Osteocyte (in vitro differentiated cells): ENCODE measurements around the gene L3MBTL2. TPM values are rescaled to one million over a fixed set of nuclear protein-coding genes. Genes with fewer than 3 reads are reported as not detected.

Source experiments
- DNase-seq: peaks from one replicate; pipeline ENCODE4 v3.0.0; 2021; ENCODE audit warnings: mixed read lengths; ENCODE audit not compliant: unreplicated experiment; ENCODE audit errors: extremely low spot score
- H3K27ac Mint-ChIP-seq: one replicate; pipeline ENCODE4 v1.8.0; 2021; ENCODE audit warnings: mild to moderate bottlenecking, mixed read lengths; ENCODE audit not compliant: unreplicated experiment
- H3K27me3 Mint-ChIP-seq: one replicate; pipeline ENCODE4 v1.8.0; 2021; ENCODE audit warnings: mixed read lengths; ENCODE audit not compliant: unreplicated experiment
- H3K36me3 Mint-ChIP-seq: one replicate; pipeline ENCODE4 v1.8.0; 2021; ENCODE audit warnings: mixed read lengths; ENCODE audit not compliant: unreplicated experiment
- H3K4me1 Mint-ChIP-seq: one replicate; pipeline ENCODE4 v1.8.0; 2021; ENCODE audit warnings: mixed read lengths; ENCODE audit not compliant: unreplicated experiment
- H3K4me3 Mint-ChIP-seq: one replicate; pipeline ENCODE4 v1.8.0; 2021; ENCODE audit warnings: mild to moderate bottlenecking, moderate library complexity, mixed read lengths; ENCODE audit not compliant: unreplicated experiment
- H3K9me3 Mint-ChIP-seq: one replicate; pipeline ENCODE4 v1.8.0; 2021; ENCODE audit warnings: mixed read lengths; ENCODE audit not compliant: unreplicated experiment
- CTCF ChIP-seq: fragments of 200-600 bp; sonication (generic); IDR thresholded peaks from 2 replicates; pipeline ENCODE4 v1.5.0; 2021; ENCODE audit warnings: antibody characterized with exemption, mild to moderate bottlenecking, moderate library complexity
- total RNA-seq: library from RNA; stranded (reverse); gene quantifications from 2 replicates; pipeline ENCODE4 v1.2.1, GENCODE V29; 2021

L3MBTL2 gene
- total RNA-seq, 1 donor from 2014 or later, result 25.9 TPM

GRCh38 chr22:41229730-41230400, 24.8 kb downstream of the L3MBTL2 start:
- TF ChIP-seq CTCF, result no peak
- H3K36me3 Mint-ChIP-seq, result peaks cover 11% of the 10 kb centered on the region
- H3K9me3 Mint-ChIP-seq, result no peaks in the 10 kb centered on the region
- H3K4me3 Mint-ChIP-seq, result no peak overlapping the region
- H3K27ac Mint-ChIP-seq, result no peak overlapping the region
- no peaks in the 10 kb centered on the region for H3K27me3 Mint-ChIP-seq
- H3K4me1 Mint-ChIP-seq, result no peaks in the 10 kb centered on the region
- no peak for DNase-seq

GRCh38 chr22:41230401-41230785, 25.3 kb downstream of the L3MBTL2 start:
- no peaks in the 10 kb centered on the region for H3K27me3 Mint-ChIP-seq
- no peak overlapping the region for H3K4me3 Mint-ChIP-seq
- H3K36me3 Mint-ChIP-seq, result peaks cover 10% of the 10 kb centered on the region
- no peak overlapping the region for H3K27ac Mint-ChIP-seq
- H3K9me3 Mint-ChIP-seq, result no peaks in the 10 kb centered on the region
- no peak for TF ChIP-seq CTCF
- H3K4me1 Mint-ChIP-seq, result no peaks in the 10 kb centered on the region
- no peak for DNase-seq

GRCh38 chr22:41231369-41231768, 26.3 kb downstream of the L3MBTL2 start:
- H3K4me3 Mint-ChIP-seq, result no peak overlapping the region
- H3K4me1 Mint-ChIP-seq, result no peaks in the 10 kb centered on the region
- H3K9me3 Mint-ChIP-seq, result no peaks in the 10 kb centered on the region
- TF ChIP-seq CTCF, result no peak
- H3K27me3 Mint-ChIP-seq, result no peaks in the 10 kb centered on the region
- H3K36me3 Mint-ChIP-seq, result peaks cover 10% of the 10 kb centered on the region
- no peak for DNase-seq
- no peak overlapping the region for H3K27ac Mint-ChIP-seq

- H3K9me3 Mint-ChIP-seq, result no peaks in the 10 kb centered on the region
- no peaks in the 10 kb centered on the region for H3K27me3 Mint-ChIP-seq
- TF ChIP-seq CTCF, result no peak
- no peak overlapping the region for H3K27ac Mint-ChIP-seq
- peaks cover 3% of the 10 kb centered on the region for H3K4me1 Mint-ChIP-seq
- DNase-seq, result no peak
- no peak overlapping the region for H3K4me3 Mint-ChIP-seq
- peaks cover 4% of the 10 kb centered on the region for H3K36me3 Mint-ChIP-seq
Observed at GRCh38 chr22:41234815-41235695, 29.9 kb downstream of the L3MBTL2 start.

GRCh38 chr22:41237036-41237706, 32.1 kb downstream of the L3MBTL2 start:
- H3K4me1 Mint-ChIP-seq, result peaks cover 4% of the 10 kb centered on the region
- no peak for DNase-seq
- no peaks in the 10 kb centered on the region for H3K27me3 Mint-ChIP-seq
- H3K27ac Mint-ChIP-seq, result no peak overlapping the region
- H3K9me3 Mint-ChIP-seq, result no peaks in the 10 kb centered on the region
- no peak overlapping the region for H3K4me3 Mint-ChIP-seq
- no peak for TF ChIP-seq CTCF
- no peaks in the 10 kb centered on the region for H3K36me3 Mint-ChIP-seq
